Uterus (tissue), 4 donors: ENCODE results near the gene GAPT. TPM values are rescaled to one million over a fixed set of nuclear protein-coding genes. Genes with fewer than 3 reads are reported as not detected.

Experiments
- DNase-seq, 2 donors: peaks; one replicate each; pipeline ENCODE4 v3.0.0-alpha.2; 2019 to 2020
- H3K27ac ChIP-seq, 2 donors: fragments of 200-600 bp; sonication (generic); 1 replicate in 1 of 2; 2 replicates in 1 of 2; pipeline ENCODE4 v1.5.1; 2016 to 2018
- H3K27me3 ChIP-seq, 2 donors: fragments of 200-600 bp; sonication (generic); one replicate each; pipeline ENCODE4 v1.5.1; 2018 to 2019; ENCODE audit warnings: control low read depth in 1 of 2
- H3K36me3 ChIP-seq, 2 donors: fragments of 200-600 bp; sonication (generic); one replicate each; pipeline ENCODE4 v1.5.1; 2019; ENCODE audit warnings: control low read depth in 1 of 2
- H3K4me1 ChIP-seq, 2 donors: fragments of 200-600 bp; sonication (generic); one replicate each; pipeline ENCODE4 v1.5.1; 2018 to 2019; ENCODE audit warnings: control low read depth in 1 of 2
- H3K4me3 ChIP-seq, 2 donors: fragments of 200-600 bp; sonication (generic); 1 replicate in 1 of 2; 2 replicates in 1 of 2; pipeline ENCODE4 v1.5.1; 2018 to 2019; ENCODE audit warnings: mild to moderate bottlenecking in 1 of 2
- H3K9me3 ChIP-seq, 2 donors: fragments of 200-600 bp; sonication (generic); one replicate each; pipeline ENCODE4 v1.5.1; 2019; ENCODE audit warnings: control low read depth in 1 of 2
- POLR2A ChIP-seq, 2 donors: fragments of 450-650 bp; IDR thresholded peaks; one replicate each; pipeline ENCODE4 v1.6.1; 2016; ENCODE audit warnings: antibody characterized with exemption in 2 of 2, mild to moderate bottlenecking in 1 of 2, moderate library complexity in 1 of 2
- intact Hi-C: fragments of 100-400 bp; cut with DNase I; formaldehyde crosslinking; loops from one replicate; pipeline ENCODE4 v1.15.1; 2023; ENCODE audit warnings: low total_unique reads
- total RNA-seq, 4 donors: library from RNA; depleted of rRNA in 3 of 4; stranded (reverse); fragments of >200 nt in 3 of 4; gene quantifications; one replicate each; pipeline versions ENCODE4 v1.1.0 to v1.2.4, GENCODE V29; 2014 to 2023
- TF ChIP-seq, protein P1 (sequence below), 4 experiments: fragments of 200-600 bp in 2 of 4; fragments of 450-650 bp in 2 of 4; sonication (generic) in 2 of 4; IDR thresholded peaks; one replicate each; pipeline ENCODE4 v1.5.1; 2016 to 2019; ENCODE audit warnings: antibody characterized with exemption in 4 of 4, mild to moderate bottlenecking in 2 of 4, moderate library complexity in 1 of 4
- donor health status: DM: yes; HTN: yes; CAD: no.

The GAPT gene
- total RNA-seq, 4 donors from 2014 or later = 0.61 to 6.8 (median 0.97) TPM; not detected in 1

DNA sequence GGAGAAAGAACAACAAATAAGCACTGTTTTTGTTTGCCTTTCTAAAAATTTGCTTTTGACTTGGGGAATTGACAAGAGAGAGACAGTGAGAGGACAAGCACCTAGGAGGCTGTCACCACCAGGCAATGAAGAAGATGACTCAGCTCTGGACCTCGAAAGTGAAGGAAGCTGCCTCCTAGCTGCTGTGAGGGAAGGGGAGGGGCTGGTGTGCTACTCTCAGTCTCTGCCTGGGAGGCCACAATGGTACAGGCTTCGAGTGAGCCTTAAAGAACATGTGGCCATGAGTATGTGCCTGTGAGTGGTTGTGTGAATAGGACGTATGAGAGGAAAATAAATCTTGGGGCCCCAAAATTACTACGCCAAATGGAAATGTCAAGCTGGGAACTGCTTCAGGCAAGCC, 24.3 kb upstream of the GAPT start:
- no peak overlapping the region for H3K27ac ChIP-seq
- H3K4me1 ChIP-seq = no peaks in the 10 kb centered on the region
- H3K9me3 ChIP-seq = no peaks in the 10 kb centered on the region
- H3K27me3 ChIP-seq = no peaks in the 10 kb centered on the region
- no peaks in the 10 kb centered on the region for H3K36me3 ChIP-seq
- intact Hi-C loops = no loop called here
- no peak for DNase-seq
- no peak overlapping the region for H3K4me3 ChIP-seq
- TF ChIP-seq POLR2A (IDR thresholded peaks at IDR 0.05) = no peak
- TF ChIP-seq, protein P1, sequence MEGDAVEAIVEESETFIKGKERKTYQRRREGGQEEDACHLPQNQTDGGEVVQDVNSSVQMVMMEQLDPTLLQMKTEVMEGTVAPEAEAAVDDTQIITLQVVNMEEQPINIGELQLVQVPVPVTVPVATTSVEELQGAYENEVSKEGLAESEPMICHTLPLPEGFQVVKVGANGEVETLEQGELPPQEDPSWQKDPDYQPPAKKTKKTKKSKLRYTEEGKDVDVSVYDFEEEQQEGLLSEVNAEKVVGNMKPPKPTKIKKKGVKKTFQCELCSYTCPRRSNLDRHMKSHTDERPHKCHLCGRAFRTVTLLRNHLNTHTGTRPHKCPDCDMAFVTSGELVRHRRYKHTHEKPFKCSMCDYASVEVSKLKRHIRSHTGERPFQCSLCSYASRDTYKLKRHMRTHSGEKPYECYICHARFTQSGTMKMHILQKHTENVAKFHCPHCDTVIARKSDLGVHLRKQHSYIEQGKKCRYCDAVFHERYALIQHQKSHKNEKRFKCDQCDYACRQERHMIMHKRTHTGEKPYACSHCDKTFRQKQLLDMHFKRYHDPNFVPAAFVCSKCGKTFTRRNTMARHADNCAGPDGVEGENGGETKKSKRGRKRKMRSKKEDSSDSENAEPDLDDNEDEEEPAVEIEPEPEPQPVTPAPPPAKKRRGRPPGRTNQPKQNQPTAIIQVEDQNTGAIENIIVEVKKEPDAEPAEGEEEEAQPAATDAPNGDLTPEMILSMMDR (IDR thresholded peaks at IDR 0.05) = no peak

DNA sequence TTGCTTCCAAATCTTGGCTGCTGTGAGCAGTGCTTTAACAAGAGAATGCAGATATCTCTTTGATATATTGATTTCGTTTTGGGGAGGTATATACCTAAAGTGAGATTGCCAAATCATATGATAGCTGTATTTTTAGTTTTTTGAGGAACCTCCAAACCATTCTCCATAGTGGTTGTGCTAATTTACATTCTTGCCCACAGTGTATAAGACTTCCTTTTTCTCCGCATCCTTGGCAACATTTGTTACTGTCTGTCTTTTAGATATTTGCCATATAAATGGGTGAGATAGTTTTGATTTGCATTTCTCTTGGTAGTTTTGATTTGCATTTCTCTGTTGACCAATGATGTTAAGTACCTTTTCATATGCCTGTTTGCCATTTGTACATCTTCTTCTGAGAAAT, 21.3 kb upstream of the GAPT start:
- intact Hi-C loops = no loop called here
- no peak for TF ChIP-seq POLR2A (IDR thresholded peaks at IDR 0.05)
- TF ChIP-seq, protein P1 (IDR thresholded peaks at IDR 0.05) = no peak

DNA sequence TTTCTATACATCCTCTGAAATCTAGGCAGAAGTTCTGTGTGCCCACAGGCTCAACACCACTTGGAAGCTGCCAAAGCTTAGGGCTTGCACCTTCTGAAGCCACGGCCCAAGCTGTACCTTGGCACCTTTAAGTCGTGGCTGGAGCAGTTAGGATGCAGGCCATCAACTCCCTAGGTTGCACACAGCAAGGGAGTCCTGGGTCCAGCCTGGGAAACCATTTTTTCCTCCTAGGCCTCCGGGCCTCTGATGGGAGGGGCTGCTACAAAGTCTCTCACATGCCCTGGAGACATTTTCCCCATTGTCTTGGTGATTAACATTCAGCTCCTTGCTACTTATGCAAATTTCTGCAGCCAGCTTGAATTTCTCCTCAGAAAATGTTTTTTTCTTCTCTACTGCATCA, 15.8 kb upstream of the GAPT start:
- H3K9me3 ChIP-seq = no peaks in the 10 kb centered on the region
- H3K27ac ChIP-seq = no peak overlapping the region
- no peaks in the 10 kb centered on the region for H3K27me3 ChIP-seq
- no peaks in the 10 kb centered on the region for H3K4me1 ChIP-seq
- no peak overlapping the region for H3K4me3 ChIP-seq
- intact Hi-C loops = no loop called here
- no peak for DNase-seq
- no peaks in the 10 kb centered on the region for H3K36me3 ChIP-seq
- TF ChIP-seq, protein P1 (IDR thresholded peaks at IDR 0.05) = no peak
- TF ChIP-seq POLR2A (IDR thresholded peaks at IDR 0.05) = no peak

More for the DNA sequence above, 21.3 kb upstream of the GAPT start:
- Histone ChIP-seq H3K4me1 (no peaks in the 10 kb centered on the region), H3K4me3 (no peak overlapping the region), H3K9me3 (no peaks in the 10 kb centered on the region), H3K27ac (no peak overlapping the region), H3K36me3 (no peaks in the 10 kb centered on the region), H3K27me3 (no peaks in the 10 kb centered on the region)
- no peak for DNase-seq

DNA sequence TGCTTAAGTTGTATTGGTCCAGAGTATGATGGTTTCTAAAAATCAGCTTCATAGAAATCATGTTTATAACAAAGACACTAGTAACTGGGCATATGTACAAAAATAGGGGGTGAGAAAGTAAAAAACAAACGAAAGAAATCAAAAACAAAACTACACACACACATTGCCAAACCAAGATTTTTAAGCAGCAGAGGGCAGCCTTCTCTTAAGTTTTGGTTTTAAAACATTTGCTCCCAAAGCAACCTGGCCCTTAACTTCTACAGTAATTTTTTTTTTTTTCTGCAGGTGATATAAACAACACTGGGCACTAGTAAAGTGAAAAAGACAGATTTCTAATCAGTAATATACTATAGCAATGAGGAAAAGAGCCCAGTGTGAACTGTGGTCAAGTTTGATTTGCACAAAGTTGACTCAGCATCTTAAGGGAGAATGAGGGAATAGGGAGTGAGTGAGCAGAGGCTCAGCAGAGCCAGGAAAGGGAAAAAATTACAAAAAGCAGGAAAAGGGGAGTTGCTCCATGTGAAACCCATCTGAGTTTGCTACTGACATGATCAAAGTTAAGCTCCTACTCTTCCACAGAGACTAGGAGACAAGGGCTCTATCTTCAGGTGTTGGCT, 13.4 kb upstream of the GAPT start:
- Histone ChIP-seq H3K4me1 (no peaks in the 10 kb centered on the region), H3K36me3 (no peaks in the 10 kb centered on the region), H3K9me3 (no peaks in the 10 kb centered on the region), H3K27me3 (no peaks in the 10 kb centered on the region), H3K27ac (no peak overlapping the region), H3K4me3 (no peak overlapping the region)
- TF ChIP-seq, protein P1 (IDR thresholded peaks at IDR 0.05) = no peak
- no peak for TF ChIP-seq POLR2A (IDR thresholded peaks at IDR 0.05)
- no peak for DNase-seq
- intact Hi-C loops = no loop called here

DNA sequence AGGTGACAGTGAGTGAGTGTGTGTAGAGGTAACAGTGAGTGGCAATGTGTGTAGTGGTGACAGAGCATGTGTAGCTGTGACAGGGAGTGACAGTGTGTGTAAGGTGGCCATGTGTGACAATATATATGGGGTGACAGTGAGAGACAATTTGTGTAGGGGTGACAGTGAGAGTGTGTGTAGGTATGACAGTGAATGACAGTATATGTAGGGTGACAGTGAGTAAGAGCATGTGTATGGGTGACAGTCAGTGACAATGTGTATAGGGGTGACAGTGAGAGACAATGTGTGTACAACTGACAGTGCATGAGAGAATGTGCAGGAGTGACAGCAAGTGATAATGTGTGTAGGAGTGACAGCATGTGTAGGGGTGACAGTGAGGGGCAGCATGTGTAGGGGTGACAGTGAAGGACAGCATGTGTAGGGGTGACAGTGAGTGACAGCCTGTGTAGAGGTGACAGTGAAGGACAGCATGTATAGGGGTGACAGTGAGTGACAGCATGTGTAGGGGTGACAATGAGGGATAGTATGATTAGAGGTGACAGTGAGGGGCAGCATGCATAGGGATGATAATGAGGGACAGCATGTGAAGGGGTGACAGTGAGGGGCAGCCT, 10.1 kb upstream of the GAPT start:
- no peaks in the 10 kb centered on the region for H3K4me1 ChIP-seq
- H3K27me3 ChIP-seq = no peaks in the 10 kb centered on the region
- intact Hi-C loops = no loop called here
- no peaks in the 10 kb centered on the region for H3K9me3 ChIP-seq
- no peaks in the 10 kb centered on the region for H3K36me3 ChIP-seq
- H3K4me3 ChIP-seq = no peak overlapping the region
- TF ChIP-seq, protein P1 (IDR thresholded peaks at IDR 0.05) = no peak
- TF ChIP-seq POLR2A (IDR thresholded peaks at IDR 0.05) = no peak
- no peak for DNase-seq
- no peak overlapping the region for H3K27ac ChIP-seq
